GM12865 (cell line): ENCODE measurements around the gene ZFAND3.

ENCODE experiments used
- DNase-seq: peaks from one replicate; pipeline ENCODE4 v3.0.0; 2010; ENCODE audit warnings: low read depth
- H3K4me3 ChIP-seq: 2 replicates; pipeline ENCODE4 v1.5.1; 2011; ENCODE audit warnings: mild to moderate bottlenecking, low read depth, low read length, control low read depth
- TF ChIP-seq, protein P1 (sequence below): IDR thresholded peaks from 2 replicates; pipeline ENCODE4 v1.5.1; 2011; ENCODE audit warnings: low read length, control low read depth, low read depth, inconsistent platforms; ENCODE audit not compliant: insufficient read depth; ENCODE audit errors: missing control alignments

The ZFAND3 gene

DNA sequence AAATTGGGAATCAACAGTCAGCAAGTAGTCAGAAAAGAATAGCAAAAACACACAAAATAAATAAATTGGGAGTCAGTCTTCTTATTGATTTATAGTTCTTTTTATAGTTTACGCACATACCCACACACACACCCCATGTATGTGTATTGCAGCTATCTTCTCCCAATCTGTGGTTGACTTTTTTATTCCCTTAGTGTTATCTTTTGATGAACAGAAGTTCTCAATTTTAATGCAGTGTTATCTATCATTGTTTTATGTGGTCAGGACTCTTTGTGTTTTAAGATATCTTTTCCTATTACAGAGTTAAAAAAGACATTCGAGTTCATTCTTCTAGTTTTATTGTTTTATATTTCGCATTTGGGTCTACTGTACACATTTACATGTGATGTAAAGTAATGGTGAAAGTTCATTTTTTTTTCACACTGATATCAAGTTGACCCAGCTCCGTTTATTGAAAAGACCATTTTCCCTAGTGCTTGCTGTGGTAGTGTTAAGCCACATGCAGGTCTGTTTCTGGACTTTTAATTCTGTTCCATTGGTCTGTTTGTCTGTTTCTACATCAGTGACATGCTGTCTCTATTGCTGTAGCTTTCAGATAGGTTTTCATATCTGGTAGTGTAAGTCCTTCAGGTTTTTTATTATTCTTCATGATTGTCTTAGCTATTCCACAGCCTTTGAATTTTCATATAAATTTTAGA, 78.4 kb downstream of the ZFAND3 start:
- no peak for DNase-seq
- TF ChIP-seq, protein P1, sequence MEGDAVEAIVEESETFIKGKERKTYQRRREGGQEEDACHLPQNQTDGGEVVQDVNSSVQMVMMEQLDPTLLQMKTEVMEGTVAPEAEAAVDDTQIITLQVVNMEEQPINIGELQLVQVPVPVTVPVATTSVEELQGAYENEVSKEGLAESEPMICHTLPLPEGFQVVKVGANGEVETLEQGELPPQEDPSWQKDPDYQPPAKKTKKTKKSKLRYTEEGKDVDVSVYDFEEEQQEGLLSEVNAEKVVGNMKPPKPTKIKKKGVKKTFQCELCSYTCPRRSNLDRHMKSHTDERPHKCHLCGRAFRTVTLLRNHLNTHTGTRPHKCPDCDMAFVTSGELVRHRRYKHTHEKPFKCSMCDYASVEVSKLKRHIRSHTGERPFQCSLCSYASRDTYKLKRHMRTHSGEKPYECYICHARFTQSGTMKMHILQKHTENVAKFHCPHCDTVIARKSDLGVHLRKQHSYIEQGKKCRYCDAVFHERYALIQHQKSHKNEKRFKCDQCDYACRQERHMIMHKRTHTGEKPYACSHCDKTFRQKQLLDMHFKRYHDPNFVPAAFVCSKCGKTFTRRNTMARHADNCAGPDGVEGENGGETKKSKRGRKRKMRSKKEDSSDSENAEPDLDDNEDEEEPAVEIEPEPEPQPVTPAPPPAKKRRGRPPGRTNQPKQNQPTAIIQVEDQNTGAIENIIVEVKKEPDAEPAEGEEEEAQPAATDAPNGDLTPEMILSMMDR, result no peak
- no peak overlapping the region for H3K4me3 ChIP-seq

DNA sequence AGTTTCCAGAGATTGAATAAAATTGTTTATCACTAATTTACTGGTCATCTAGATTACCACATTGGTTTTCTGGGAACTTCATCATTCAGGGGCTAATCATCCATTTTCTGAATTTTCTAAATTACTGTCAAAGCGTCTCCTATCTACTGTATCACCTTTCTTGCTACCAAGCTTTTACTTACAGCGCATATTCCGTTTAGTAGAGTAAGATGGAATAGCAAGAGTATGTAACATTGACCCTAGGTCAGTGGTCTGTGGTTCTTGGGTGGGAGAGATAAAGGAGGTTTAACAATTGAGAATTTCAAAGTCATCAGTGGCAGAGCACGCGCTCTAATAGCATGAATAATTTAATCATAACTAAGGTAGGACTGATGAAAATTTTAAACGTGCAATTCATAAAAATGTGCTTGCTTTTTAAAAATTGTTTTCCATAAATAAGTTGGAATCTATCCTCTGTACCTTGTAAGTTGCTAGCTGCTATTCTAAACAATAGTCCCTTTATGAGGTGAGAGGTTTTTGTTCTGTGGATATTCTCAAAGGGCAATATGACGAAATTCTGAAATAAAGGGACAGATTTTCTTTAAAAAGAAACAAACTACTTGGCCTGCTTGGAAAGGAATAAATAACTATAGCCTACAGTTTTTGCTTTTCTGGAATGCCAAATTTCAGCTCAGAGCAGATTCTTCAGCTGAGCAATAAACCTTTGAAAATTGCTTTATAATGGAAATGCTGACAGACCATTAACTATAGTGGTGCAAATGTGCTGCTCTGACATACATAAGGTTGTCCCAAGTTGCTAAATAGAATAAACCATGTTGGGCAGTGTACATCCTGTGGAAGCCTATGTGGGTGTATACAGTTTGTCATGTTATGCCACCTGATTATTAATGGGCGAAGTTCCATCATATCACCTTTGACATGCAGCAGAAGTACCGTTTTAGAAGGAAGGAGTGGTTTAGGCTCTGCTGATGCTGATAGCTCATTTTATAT, 84.1 kb downstream of the ZFAND3 start:
- no peak overlapping the region for H3K4me3 ChIP-seq
- no peak for DNase-seq
- TF ChIP-seq, protein P1, result no peak

- H3K4me3 ChIP-seq, result no peak overlapping the region
- TF ChIP-seq, protein P1, result no peak
- DNase-seq, result no peak
Measured at GRCh38 chr6:37904590-37904989, 85.1 kb downstream of the ZFAND3 start.

- TF ChIP-seq, protein P1, result no peak
- DNase-seq, result no peak
- H3K4me3 ChIP-seq, result no peak overlapping the region
Measured at GRCh38 chr6:37906121-37906520, 86.6 kb downstream of the ZFAND3 start.

DNA sequence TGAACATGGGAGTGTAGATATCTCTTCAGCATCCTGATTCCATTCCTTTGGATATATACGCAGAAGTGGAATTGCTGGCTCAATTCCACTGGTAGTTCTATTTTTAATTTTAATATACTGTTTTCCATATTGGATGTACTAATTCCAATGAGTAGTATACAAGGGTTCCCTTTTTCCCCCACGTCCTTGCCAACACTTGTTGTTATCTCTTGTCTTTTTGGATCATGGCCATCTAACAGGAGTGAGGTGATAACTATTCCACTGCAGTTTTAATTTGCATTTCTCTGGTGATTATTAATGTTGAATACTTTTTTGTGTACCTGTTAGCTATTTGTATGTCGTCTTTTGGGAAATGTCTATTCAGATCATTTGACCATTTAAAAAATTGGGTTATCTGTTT, 91.5 kb downstream of the ZFAND3 start:
- DNase-seq, result no peak
- TF ChIP-seq, protein P1, result no peak
- H3K4me3 ChIP-seq, result no peak overlapping the region

DNA sequence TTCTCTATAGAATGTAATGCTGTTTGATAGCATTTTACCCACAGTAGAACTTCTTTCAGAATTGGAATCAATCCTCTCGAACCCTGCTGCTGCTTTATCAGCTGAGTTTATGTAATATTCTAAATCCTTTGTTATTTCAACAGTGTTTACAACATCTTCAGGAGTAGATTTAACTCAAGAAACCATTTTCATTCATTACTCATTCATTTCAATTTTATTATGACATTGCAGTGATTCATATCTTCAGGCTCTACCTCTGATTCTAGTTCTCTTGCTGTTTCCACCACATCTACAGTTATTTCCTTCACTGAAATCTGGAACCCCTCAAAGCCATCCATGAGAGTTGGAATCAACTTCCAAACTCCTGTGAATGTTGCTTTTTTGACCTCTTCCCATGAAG, 93.7 kb downstream of the ZFAND3 start:
- DNase-seq, result no peak
- TF ChIP-seq, protein P1, result no peak

More for the DNA sequence above, 93.7 kb downstream of the ZFAND3 start:
- H3K4me3 ChIP-seq, result no peak overlapping the region
